Measurements from ENCODE around the gene ABCG8.

Gene ABCG8

DNA sequence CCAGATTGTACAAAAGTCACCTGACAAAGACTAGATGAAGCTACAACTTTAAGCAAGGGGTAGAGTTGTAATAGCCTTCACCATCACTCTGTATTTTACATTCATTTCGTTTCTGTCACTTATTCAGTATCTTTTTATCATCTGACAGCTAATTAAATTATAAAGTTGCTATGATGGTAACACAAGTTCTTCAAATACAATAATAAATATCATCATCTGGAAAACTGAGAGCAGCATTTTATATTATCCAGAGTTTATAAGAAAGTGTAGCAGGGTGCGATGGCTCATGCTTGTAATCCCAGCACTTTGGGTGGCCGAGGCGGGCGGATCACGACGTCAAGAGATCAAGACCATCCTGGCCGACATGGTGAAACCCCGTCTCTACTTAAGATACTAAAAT is 43.8 kb upstream of the ABCG8 start:
- DNase-seq = no peak
- H2AK5ac ChIP-seq (ENCODE audit: low read length) = no peak overlapping the region
- no CpG with 5 or more reads among the region's 9 CpGs for WGBS (ENCODE audit: extremely low coverage, insufficient coverage, insufficient read length)

DNA sequence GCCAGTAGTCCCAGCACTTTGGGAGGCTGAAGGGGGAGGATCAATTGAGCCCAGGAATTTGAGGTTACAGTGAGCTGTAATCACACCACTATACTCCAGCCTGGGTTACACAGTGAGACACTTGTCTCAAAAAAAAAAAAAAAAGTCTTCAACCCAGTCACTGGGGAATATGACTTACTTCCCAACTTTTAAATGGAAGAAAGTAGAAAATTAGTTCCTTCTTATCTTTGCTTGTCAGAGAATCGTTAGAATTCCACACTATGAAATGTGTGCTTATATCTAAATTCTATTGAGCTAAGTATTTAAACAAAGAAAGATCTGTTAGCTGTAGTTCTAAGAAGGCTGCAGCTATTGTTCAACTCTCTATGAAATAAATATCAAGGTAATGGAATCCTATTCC is 42.6 kb upstream of the ABCG8 start:
- Histone ChIP-seq H4K91ac (ENCODE audit: low read depth, low read length) (no peak overlapping the region), H3K23ac (ENCODE audit: low read length) (no peak overlapping the region), H3K4me3 (ENCODE audit: low read depth, low read length) (no peak overlapping the region), H3K4ac (ENCODE audit: low read depth, low read length) (no peak overlapping the region), H3K79me2 (ENCODE audit: control insufficient read depth, insufficient read depth, low read length, poor library complexity) (no peaks in the 10 kb centered on the region), H3K4me2 (ENCODE audit: low read length) (no peak overlapping the region), H3K18ac (ENCODE audit: low read length) (no peak overlapping the region), H2AK5ac (ENCODE audit: low read length) (no peak overlapping the region), H2AFZ (ENCODE audit: insufficient read depth, low read length, poor library complexity) (no peak overlapping the region), H2BK120ac (ENCODE audit: insufficient read depth, low read length, poor library complexity) (no peak overlapping the region), H3K27me3 (ENCODE audit: insufficient read depth, low read length) (no peaks in the 10 kb centered on the region), H4K12ac (ENCODE audit: low read depth, low read length) (no peak overlapping the region), H3K4me1 (ENCODE audit: control insufficient read depth in 1 of 2, insufficient read depth in 2 of 2, low read length in 2 of 2) (no peaks in the 10 kb centered on the region), H2BK12ac (ENCODE audit: low read length) (no peak overlapping the region), H4K8ac (ENCODE audit: low read depth, low read length) (no peak overlapping the region), H2BK5ac (ENCODE audit: low read depth, low read length, poor library complexity) (no peak overlapping the region), H3K9ac (ENCODE audit: low read length) (no peak overlapping the region), H3K14ac (ENCODE audit: low read length) (no peak overlapping the region), H3K9me3 (ENCODE audit: insufficient read depth, low read depth, low read length) (no peaks in the 10 kb centered on the region), H3K79me1 (ENCODE audit: low read length) (no peaks in the 10 kb centered on the region), H3K27ac (ENCODE audit: low read depth, low read length) (no peak overlapping the region), H3K36me3 (ENCODE audit: control insufficient read depth in 1 of 2, insufficient read depth in 2 of 2, low read length in 2 of 2) (no peaks in the 10 kb centered on the region)
- no CpG with 5 or more reads among the region's 1 CpG for WGBS (ENCODE audit: extremely low coverage, insufficient coverage, insufficient read length)
- no peak for DNase-seq

More for the DNA sequence above, 43.8 kb upstream of the ABCG8 start:
- Histone ChIP-seq H3K14ac (ENCODE audit: low read length) (no peak overlapping the region), H3K9ac (ENCODE audit: low read length) (no peak overlapping the region), H4K12ac (ENCODE audit: low read depth, low read length) (no peak overlapping the region), H3K36me3 (ENCODE audit: control insufficient read depth in 1 of 2, insufficient read depth in 2 of 2, low read length in 2 of 2) (no peaks in the 10 kb centered on the region), H2AFZ (ENCODE audit: insufficient read depth, low read length, poor library complexity) (no peak overlapping the region), H3K4me3 (ENCODE audit: low read depth, low read length) (no peak overlapping the region), H2BK5ac (ENCODE audit: low read depth, low read length, poor library complexity) (no peak overlapping the region), H3K4ac (ENCODE audit: low read depth, low read length) (no peak overlapping the region), H3K79me2 (ENCODE audit: control insufficient read depth, insufficient read depth, low read length, poor library complexity) (no peaks in the 10 kb centered on the region), H3K79me1 (ENCODE audit: low read length) (no peaks in the 10 kb centered on the region), H2BK120ac (ENCODE audit: insufficient read depth, low read length, poor library complexity) (no peak overlapping the region), H3K18ac (ENCODE audit: low read length) (no peak overlapping the region), H2BK12ac (ENCODE audit: low read length) (no peak overlapping the region), H4K91ac (ENCODE audit: low read depth, low read length) (no peak overlapping the region), H3K4me1 (ENCODE audit: control insufficient read depth in 1 of 2, insufficient read depth in 2 of 2, low read length in 2 of 2) (no peaks in the 10 kb centered on the region), H3K9me3 (ENCODE audit: insufficient read depth, low read depth, low read length) (no peaks in the 10 kb centered on the region), H3K4me2 (ENCODE audit: low read length) (no peak overlapping the region), H4K8ac (ENCODE audit: low read depth, low read length) (no peak overlapping the region), H3K27ac (ENCODE audit: low read depth, low read length) (no peak overlapping the region), H3K27me3 (ENCODE audit: insufficient read depth, low read length) (no peaks in the 10 kb centered on the region), H3K23ac (ENCODE audit: low read length) (no peak overlapping the region)

DNA sequence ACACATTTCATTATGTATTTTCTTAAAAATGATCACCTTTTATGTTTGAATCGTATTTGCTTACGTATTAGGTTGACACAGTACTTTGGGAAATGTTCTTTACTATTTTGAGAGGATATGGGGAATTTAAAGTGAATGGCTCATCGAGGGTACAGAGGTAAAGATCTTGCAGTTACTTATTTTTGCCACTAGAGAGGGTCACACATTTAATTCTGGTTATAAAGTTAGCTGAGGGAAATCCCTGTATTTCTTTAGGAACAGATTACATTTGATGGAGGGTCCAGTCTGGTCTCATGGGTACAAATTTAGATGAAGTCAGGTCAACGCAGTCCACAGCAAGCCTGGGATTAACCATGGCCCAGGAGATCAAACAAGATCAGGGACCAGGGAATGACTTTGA is 40.5 kb upstream of the ABCG8 start:
- Histone ChIP-seq H3K23ac (ENCODE audit: low read length) (no peak overlapping the region), H2AFZ (ENCODE audit: insufficient read depth, low read length, poor library complexity) (no peak overlapping the region), H4K8ac (ENCODE audit: low read depth, low read length) (no peak overlapping the region), H3K4me1 (ENCODE audit: control insufficient read depth in 1 of 2, insufficient read depth in 2 of 2, low read length in 2 of 2) (no peaks in the 10 kb centered on the region), H3K79me2 (ENCODE audit: control insufficient read depth, insufficient read depth, low read length, poor library complexity) (no peaks in the 10 kb centered on the region), H3K36me3 (ENCODE audit: control insufficient read depth in 1 of 2, insufficient read depth in 2 of 2, low read length in 2 of 2) (no peaks in the 10 kb centered on the region), H3K79me1 (ENCODE audit: low read length) (no peaks in the 10 kb centered on the region), H4K12ac (ENCODE audit: low read depth, low read length) (no peak overlapping the region), H3K4me2 (ENCODE audit: low read length) (no peak overlapping the region), H3K14ac (ENCODE audit: low read length) (no peak overlapping the region), H3K27me3 (ENCODE audit: insufficient read depth, low read length) (no peaks in the 10 kb centered on the region), H3K4ac (ENCODE audit: low read depth, low read length) (no peak overlapping the region), H3K9me3 (ENCODE audit: insufficient read depth, low read depth, low read length) (no peaks in the 10 kb centered on the region), H2AK5ac (ENCODE audit: low read length) (no peak overlapping the region), H3K18ac (ENCODE audit: low read length) (no peak overlapping the region), H3K4me3 (ENCODE audit: low read depth, low read length) (no peak overlapping the region), H3K27ac (ENCODE audit: low read depth, low read length) (no peak overlapping the region), H4K91ac (ENCODE audit: low read depth, low read length) (no peak overlapping the region), H3K9ac (ENCODE audit: low read length) (no peak overlapping the region), H2BK5ac (ENCODE audit: low read depth, low read length, poor library complexity) (no peak overlapping the region), H2BK12ac (ENCODE audit: low read length) (no peak overlapping the region), H2BK120ac (ENCODE audit: insufficient read depth, low read length, poor library complexity) (no peak overlapping the region)
- DNase-seq = peak in 1 of 2 donors; percentile 5
- WGBS (ENCODE audit: extremely low coverage, insufficient coverage, insufficient read length) = no CpG with 5 or more reads among the region's 4 CpGs

DNA sequence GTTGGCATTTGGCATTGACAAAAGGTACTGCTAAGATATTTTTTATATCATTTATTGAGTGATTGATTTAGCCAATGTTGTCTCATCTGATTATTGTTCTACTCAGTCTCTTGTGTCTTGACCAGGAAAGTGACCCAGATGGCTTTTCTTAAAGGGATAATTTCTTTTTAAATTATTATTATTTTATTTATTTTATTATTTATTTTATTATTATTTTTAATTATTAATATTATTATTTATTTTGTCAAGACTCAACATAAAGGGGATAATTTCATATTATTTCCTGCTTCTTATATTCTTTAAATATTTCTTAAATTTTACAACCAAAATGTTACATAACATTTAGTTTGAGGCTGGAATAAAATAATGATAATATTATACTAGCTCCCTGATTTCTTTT is 37.9 kb upstream of the ABCG8 start:
- Histone ChIP-seq H4K8ac (ENCODE audit: low read depth, low read length) (no peak overlapping the region), H3K9ac (ENCODE audit: low read length) (no peak overlapping the region), H3K79me2 (ENCODE audit: control insufficient read depth, insufficient read depth, low read length, poor library complexity) (no peaks in the 10 kb centered on the region), H3K36me3 (ENCODE audit: control insufficient read depth in 1 of 2, insufficient read depth in 2 of 2, low read length in 2 of 2) (no peaks in the 10 kb centered on the region), H3K27me3 (ENCODE audit: insufficient read depth, low read length) (no peaks in the 10 kb centered on the region), H3K79me1 (ENCODE audit: low read length) (no peaks in the 10 kb centered on the region), H2AFZ (ENCODE audit: insufficient read depth, low read length, poor library complexity) (no peak overlapping the region), H3K4me2 (ENCODE audit: low read length) (no peak overlapping the region), H3K23ac (ENCODE audit: low read length) (no peak overlapping the region), H3K4ac (ENCODE audit: low read depth, low read length) (no peak overlapping the region), H3K18ac (ENCODE audit: low read length) (no peak overlapping the region), H3K9me3 (ENCODE audit: insufficient read depth, low read depth, low read length) (no peaks in the 10 kb centered on the region), H3K14ac (ENCODE audit: low read length) (no peak overlapping the region), H4K12ac (ENCODE audit: low read depth, low read length) (no peak overlapping the region), H2AK5ac (ENCODE audit: low read length) (no peak overlapping the region), H2BK5ac (ENCODE audit: low read depth, low read length, poor library complexity) (no peak overlapping the region), H3K4me3 (ENCODE audit: low read depth, low read length) (no peak overlapping the region), H2BK12ac (ENCODE audit: low read length) (no peak overlapping the region), H4K91ac (ENCODE audit: low read depth, low read length) (no peak overlapping the region), H3K27ac (ENCODE audit: low read depth, low read length) (no peak overlapping the region), H3K4me1 (ENCODE audit: control insufficient read depth in 1 of 2, insufficient read depth in 2 of 2, low read length in 2 of 2) (no peaks in the 10 kb centered on the region), H2BK120ac (ENCODE audit: insufficient read depth, low read length, poor library complexity) (no peak overlapping the region)
- no peak for DNase-seq
